Astrocyte (in vitro differentiated cells and primary cell): ENCODE data around the gene PYY.

Experiments
- CTCF ChIP-seq: IDR thresholded peaks from 2 replicates; pipeline ENCODE4 v1.5.1; 2011; ENCODE audit warnings: low read depth, mild to moderate bottlenecking, inconsistent platforms, low read length, moderate library complexity; ENCODE audit not compliant: insufficient read depth
- EZH2 ChIP-seq: IDR thresholded peaks from 2 replicates; pipeline ENCODE4 v1.6.1; 2012; ENCODE audit warnings: mild to moderate bottlenecking, low read length, inconsistent platforms; ENCODE audit not compliant: insufficient read depth

GRCh38 chr17:44001461-44001920, 47.8 kb upstream of the PYY start:
- TF ChIP-seq CTCF, result no peak
- no peak for TF ChIP-seq EZH2
